ENCODE results near the gene TNFRSF21. TPM values are rescaled to one million over a fixed set of nuclear protein-coding genes. Genes with fewer than 3 reads are reported as not detected.

TNFRSF21 gene
- total RNA-seq, 2 donors from 2014 or later = 7.4 to 12.1 TPM

- Histone ChIP-seq H3K4me1 (no peaks in the 10 kb centered on the region), H3K36me3 (no peaks in the 10 kb centered on the region), H3K9me3 (no peaks in the 10 kb centered on the region), H3K4me3 (no peak overlapping the region), H3K27me3 (no peaks in the 10 kb centered on the region), H3K27ac (no peak overlapping the region)
- DNase-seq (ENCODE audit: low spot score) = no peak
- TF ChIP-seq CTCF (IDR thresholded peaks at IDR 0.05) = no peak
Observed at GRCh38 chr6:47181681-47182080, 128.0 kb downstream of the TNFRSF21 start.

Other genes starting within 250 kb of the TNFRSF21 start
- gene CD2AP, start 167.9 kb upstream of the TNFRSF21 start, total RNA-seq = 10 to 100 TPM in 1 of 2 donors, 1 to 10 TPM in 1; 9.8 to 10.8 TPM

Data from right atrium auricular region (tissue), 2 donors.